ENCODE measurements around the gene LRMDA.

DNA sequence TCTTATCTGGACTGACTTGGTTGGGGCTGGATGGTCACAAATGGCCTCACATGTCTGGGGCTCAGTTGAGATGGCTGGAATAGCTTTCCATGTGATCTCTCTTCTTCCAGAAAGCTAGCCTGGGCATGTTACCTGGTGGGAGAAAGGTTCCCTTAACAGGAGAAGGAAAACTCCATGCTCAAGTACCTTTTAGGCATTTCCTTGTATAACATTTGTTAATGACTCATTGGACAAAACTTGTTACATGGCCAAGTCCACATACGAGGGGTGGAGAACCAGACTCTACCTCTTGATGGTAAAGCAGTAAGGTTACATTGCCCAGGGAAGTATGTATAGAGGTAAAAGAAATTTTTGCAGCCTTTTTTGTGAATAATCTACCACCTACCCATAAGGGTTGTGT is 826.4 kb downstream of the LRMDA start:
- TF ChIP-seq, protein P1, sequence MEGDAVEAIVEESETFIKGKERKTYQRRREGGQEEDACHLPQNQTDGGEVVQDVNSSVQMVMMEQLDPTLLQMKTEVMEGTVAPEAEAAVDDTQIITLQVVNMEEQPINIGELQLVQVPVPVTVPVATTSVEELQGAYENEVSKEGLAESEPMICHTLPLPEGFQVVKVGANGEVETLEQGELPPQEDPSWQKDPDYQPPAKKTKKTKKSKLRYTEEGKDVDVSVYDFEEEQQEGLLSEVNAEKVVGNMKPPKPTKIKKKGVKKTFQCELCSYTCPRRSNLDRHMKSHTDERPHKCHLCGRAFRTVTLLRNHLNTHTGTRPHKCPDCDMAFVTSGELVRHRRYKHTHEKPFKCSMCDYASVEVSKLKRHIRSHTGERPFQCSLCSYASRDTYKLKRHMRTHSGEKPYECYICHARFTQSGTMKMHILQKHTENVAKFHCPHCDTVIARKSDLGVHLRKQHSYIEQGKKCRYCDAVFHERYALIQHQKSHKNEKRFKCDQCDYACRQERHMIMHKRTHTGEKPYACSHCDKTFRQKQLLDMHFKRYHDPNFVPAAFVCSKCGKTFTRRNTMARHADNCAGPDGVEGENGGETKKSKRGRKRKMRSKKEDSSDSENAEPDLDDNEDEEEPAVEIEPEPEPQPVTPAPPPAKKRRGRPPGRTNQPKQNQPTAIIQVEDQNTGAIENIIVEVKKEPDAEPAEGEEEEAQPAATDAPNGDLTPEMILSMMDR (IDR thresholded peaks at IDR 0.05): no peak
- TF ChIP-seq POLR2A (IDR thresholded peaks at IDR 0.05): no peak
